ENCODE results near the gene SLC39A1. TPM values are rescaled to one million over a fixed set of nuclear protein-coding genes. Genes with fewer than 3 reads are reported as not detected.
"Not testable (repeated sequence)": the region's sequence is repeated elsewhere in the genome, so short reads cannot be mapped to it uniquely, and the experiment has no call there.

The SLC39A1 gene, protein sequence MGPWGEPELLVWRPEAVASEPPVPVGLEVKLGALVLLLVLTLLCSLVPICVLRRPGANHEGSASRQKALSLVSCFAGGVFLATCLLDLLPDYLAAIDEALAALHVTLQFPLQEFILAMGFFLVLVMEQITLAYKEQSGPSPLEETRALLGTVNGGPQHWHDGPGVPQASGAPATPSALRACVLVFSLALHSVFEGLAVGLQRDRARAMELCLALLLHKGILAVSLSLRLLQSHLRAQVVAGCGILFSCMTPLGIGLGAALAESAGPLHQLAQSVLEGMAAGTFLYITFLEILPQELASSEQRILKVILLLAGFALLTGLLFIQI
- 45.8 TPM for total RNA-seq
- long read RNA-seq, transcript SLC39A1-204 (3 exons, 2,723 nt), result minor isoform, 16 of 138 reads
- long read RNA-seq, transcript SLC39A1-202 (4 exons, 2,084 nt), result major isoform, 109 of 138 reads
- long read RNA-seq, partial matches to known transcripts, result 0 of 138 reads
- long read RNA-seq, other reads (novel, unspliced or antisense), result 8 of 138 reads

- DNase-seq, result peak; percentile 99
- ATAC-seq, result peak; percentile 79
- intact Hi-C loops (cut with micrococcal nuclease), result no loop called here
These were observed at the start of gene SLC39A1 for GRCh38 chr1:153963030-153963849. SLC39A1 (minus strand) TSS chr1:153963537; CDS start chr1:153962715, 822 bp downstream.

GRCh38 chr1:154012543-154012942 is 49.2 kb upstream of the SLC39A1 start:
- ATAC-seq; intact Hi-C loops (cut with micrococcal nuclease); DNase-seq: not testable (repeated sequence)

DNA sequence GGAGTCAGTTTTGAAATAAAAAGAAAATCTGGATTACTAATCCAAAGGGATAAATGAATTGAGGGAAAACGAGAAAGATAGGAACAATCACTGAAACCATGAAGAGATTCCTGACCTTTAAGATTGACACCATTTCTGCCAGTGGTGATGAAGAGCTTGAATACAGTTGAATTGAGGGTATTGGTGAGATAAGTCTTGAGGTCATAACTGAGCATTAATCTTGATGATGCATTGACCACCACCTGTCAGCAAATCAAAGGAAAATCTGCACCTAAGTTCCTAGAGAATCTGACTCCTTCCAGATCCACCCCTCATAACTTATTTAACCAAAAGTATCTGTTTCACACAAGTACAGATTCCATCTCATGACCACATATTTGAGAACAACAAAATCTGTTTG is 48.8 kb upstream of the SLC39A1 start:
- intact Hi-C loops (cut with micrococcal nuclease), result no loop called here
- ATAC-seq (no peak), DNase-seq (no peak)

DNA sequence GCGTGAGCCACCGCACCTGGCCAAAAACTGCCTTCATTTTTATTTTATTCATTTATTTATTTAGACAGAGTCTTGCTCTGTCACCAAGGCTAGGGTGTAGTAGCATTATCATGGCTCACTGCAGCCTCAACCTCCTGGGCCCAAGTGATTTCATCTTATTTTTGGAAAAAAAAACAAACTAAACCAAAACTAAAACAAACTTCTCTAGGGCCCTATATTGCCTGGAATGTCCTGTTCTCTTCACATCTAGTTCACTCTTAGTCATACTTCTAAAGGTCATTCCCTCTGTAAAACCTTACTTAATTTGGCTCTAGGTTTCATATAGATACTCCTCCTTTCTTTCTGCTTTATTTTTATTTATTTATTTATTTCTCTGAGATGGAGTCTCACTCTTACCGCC is 42.8 kb upstream of the SLC39A1 start:
- ATAC-seq, result no peak
- intact Hi-C loops (cut with micrococcal nuclease), result no loop called here
- DNase-seq, result no peak

- DNase-seq, result no peak
- no peak for ATAC-seq
- intact Hi-C loops (cut with micrococcal nuclease), result no loop called here
These were observed 37.1 kb upstream of the SLC39A1 start for GRCh38 chr1:154000420-154000819.

DNA sequence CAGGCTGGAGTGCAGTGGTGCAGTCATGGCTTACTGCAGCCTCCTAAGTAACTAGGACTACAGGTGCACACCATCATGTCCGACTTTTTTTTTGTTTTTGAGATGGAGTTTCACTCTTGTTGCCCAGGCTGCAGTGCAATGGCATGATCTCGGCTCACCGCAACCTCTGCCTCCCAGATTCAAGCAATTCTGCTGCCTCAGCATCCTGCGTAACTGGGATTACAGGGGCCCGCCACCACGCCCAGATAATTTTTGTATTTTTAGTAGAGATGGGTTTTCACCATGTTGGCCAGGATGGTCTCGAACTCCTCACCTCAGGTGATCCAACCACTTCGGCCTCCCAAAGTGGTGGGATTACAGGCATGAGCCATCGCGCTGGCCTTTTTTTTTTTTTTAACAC is 33.5 kb upstream of the SLC39A1 start:
- ATAC-seq, result not testable (repeated sequence)
- intact Hi-C loops (cut with micrococcal nuclease), result loop anchor here (10.0 kb wide), 1 partner anchor 188 kb away; no protein-coding TSS in a partner anchor

GRCh38 chr1:153995640-153996039 is 32.3 kb upstream of the SLC39A1 start:
- intact Hi-C loops (cut with micrococcal nuclease), result loop anchor here (10.0 kb wide), 1 partner anchor 189 kb away; no protein-coding TSS in a partner anchor
- ATAC-seq (no peak), DNase-seq (no peak)

More for the DNA sequence above, 33.5 kb upstream of the SLC39A1 start:
- not testable (repeated sequence) for DNase-seq

DNA sequence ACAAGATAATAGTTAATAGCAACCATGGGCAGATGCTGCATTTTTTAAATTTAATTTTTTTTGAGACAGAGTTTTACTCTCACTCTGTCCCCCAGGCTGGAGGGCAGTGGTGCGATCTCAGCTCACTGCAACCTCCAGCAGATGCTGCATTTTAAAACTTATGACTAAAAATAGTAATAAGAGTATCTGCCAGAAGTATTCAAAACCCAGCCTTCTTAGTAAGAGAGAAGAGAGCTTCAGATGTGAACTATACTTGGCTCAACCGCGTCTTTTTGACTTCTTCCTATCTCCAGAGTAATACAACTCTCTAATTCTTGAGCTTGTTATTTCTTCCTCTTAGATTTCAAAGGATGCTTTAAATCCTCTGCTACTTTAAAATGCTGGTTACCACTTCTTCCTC is 31.9 kb upstream of the SLC39A1 start:
- ATAC-seq, result no peak
- intact Hi-C loops (cut with micrococcal nuclease), result loop anchor here (10.0 kb wide), 1 partner anchor 190 kb away; no protein-coding TSS in a partner anchor

DNA sequence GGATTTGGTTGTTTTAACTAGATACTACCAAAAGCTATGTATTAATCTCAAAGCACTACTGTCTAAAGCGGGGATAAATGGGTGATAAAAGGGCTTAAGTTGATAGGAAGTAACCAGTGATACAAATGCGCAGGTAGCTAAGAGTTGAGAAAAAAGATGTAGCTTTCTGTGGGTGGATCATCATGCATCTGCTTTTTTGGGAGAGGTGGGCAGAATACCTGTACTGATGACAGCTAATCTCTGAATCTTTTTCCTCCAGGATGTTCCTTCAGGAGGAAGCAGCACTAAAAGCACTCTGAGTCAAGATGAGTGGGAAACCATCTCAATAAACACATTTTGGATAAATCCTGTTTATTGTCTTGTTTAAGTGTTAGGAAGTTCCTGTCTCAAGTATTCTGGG is 28.5 kb upstream of the SLC39A1 start:
- no peak for ATAC-seq
- intact Hi-C loops (cut with micrococcal nuclease), result loop anchor here (10.0 kb wide), 1 partner anchor 193 kb away; no protein-coding TSS in a partner anchor

More for the DNA sequence above, 31.9 kb upstream of the SLC39A1 start:
- no peak for DNase-seq

DNA sequence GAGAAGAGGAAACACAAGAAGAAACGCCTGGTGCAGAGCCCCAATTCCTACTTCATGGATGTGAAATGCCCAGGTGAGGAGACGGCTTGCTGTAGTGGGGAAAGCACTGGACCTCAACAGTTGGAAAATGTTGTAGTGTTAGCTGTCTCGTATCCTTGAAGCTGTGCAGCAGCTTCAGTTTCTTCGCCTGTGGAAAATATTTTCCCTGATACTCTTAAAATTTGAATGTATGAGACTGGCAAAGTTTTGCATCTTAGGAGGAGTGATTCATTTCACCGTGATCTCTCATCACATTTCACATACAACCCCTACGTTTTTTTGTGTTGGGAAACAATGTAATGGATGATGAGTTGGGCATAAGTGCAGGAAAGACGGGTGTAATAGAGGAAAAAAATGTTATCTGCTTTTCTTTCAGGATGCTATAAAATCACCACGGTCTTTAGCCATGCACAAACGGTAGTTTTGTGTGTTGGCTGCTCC is 27.9 kb upstream of the SLC39A1 start:
- intact Hi-C loops (cut with micrococcal nuclease), result loop anchor here (10.0 kb wide), 1 partner anchor 194 kb away; no protein-coding TSS in a partner anchor
- ATAC-seq, result no peak

More for the DNA sequence above, 28.5 kb upstream of the SLC39A1 start:
- no peak for DNase-seq

DNA sequence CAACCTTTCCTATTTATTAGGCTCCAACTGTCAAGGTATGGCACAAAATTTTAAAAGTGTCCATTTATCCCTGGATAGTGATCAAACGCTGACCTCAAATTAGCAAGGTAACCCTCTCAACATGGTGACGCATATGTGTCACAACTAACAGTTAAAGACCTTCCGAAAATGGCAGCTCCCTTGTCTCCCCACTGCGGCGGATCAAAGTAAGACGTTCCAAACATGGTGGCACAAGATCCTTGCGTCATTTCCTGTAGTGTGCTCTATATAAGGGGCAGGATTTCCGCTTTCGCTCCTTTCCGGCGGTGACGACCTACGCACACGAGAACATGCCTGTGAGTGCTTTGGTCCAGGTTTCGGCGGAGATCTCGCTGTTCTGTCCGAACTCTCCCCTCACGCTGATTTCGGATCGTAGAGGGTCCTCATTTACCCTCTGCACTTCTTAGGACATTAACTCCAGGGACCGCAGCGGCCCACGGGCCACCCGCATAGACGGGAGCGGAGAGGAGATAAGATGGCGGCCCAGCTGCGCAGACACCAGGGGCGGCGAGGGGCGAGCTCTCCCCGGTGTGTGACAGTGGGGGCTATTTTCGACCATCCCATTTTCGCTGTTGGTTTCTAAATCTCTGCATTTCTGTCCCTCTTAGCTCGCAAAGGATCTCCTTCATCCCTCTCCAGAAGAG is 27.3 kb upstream of the SLC39A1 start, which contains the start of gene RPS27:
Gene RPS27 (plus strand): TSS at position 295 of the 683 bp plus-strand sequence. CDS start 35 bp downstream, at position 330.
- intact Hi-C loops (cut with micrococcal nuclease), result loop anchor here (10.0 kb wide), 1 partner anchor 194 kb away; no protein-coding TSS in a partner anchor

More for the DNA sequence above, 27.9 kb upstream of the SLC39A1 start:
- no peak for DNase-seq

GRCh38 chr1:153987621-153988020 is 24.3 kb upstream of the SLC39A1 start:
- ATAC-seq (no peak), DNase-seq (no peak)
- intact Hi-C loops (cut with micrococcal nuclease), result no loop called here

More for the DNA sequence above, 27.3 kb upstream of the SLC39A1 start, which contains the start of gene RPS27:
- peak; percentile 79 for ATAC-seq
- peak; percentile 84 for DNase-seq

DNA sequence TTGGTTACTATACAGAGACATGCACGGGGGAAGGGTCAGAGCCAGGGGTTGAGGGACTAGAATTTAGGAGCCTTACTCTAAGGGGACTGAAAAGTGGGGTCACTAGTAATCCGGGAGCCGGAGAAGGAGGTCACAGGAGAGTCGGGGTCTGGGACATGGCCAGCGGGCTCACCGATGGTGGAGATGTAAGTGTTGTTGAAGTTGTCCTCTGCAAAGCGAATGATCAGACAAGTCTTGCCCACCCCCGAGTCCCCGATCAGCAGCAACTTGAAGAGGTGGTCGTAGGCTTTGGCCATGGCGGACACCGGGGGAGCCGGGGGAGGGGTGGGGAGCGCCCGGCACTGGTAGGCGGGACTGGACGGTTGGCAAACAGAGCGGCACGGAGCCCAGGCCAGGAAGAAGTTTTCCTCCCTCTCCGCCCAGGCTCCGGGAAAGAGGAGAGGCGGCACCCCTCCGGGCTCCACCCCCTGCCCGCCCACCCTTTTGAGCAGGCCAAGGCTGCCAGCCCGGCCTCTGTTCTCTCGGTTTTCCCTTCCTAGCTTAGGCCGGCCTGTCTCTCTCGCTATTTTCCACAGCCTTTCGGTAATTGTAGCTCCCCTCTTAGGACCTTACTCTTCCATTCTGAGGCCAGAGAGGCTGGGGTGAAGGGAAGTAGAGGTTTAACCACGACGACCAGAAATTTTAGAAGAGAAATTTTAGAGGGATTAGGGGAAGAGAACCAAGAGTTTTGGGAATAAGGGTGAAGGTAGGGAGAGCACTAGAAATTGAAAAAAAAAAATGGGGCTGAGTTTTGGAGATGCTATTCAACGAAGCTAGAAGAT is 22.8 kb upstream of the SLC39A1 start, which contains the start of gene RAB13:
Gene RAB13 (minus strand): TSS at position 399 of the 821 bp plus-strand sequence. CDS start 103 bp downstream, at position 296.
- DNase-seq (peak; percentile 90), ATAC-seq (peak; percentile 86)
- intact Hi-C loops (cut with micrococcal nuclease), result no loop called here

GRCh38 chr1:153985341-153985912 is 22.1 kb upstream of the SLC39A1 start:
- ATAC-seq, result peak; percentile 6
- peak; percentile 49 for DNase-seq
- intact Hi-C loops (cut with micrococcal nuclease), result no loop called here

GRCh38 chr1:153984123-153984894 is 21.0 kb upstream of the SLC39A1 start:
- ATAC-seq (no peak), DNase-seq (no peak)
- intact Hi-C loops (cut with micrococcal nuclease), result no loop called here

- DNase-seq; ATAC-seq; intact Hi-C loops (cut with micrococcal nuclease): not testable (repeated sequence)
These were observed 18.4 kb upstream of the SLC39A1 start for GRCh38 chr1:153981735-153982134.

All from left ventricle myocardium superior (tissue), 1 donor.